Panc1 (cell line): ENCODE measurements around the gene BAIAP2L2.

ENCODE experiments used
- CTCF ChIP-seq: fragments of 450-650 bp; IDR thresholded peaks from 2 replicates; pipeline ENCODE4 v1.5.1; 2017; ENCODE audit warnings: mild to moderate bottlenecking
- POLR2AphosphoS5 ChIP-seq: IDR thresholded peaks from 2 replicates; pipeline ENCODE4 v1.6.1; 2012; ENCODE audit warnings: mild to moderate bottlenecking, low read depth, low read length, moderate library complexity
- SIN3A ChIP-seq: IDR thresholded peaks from 2 replicates; pipeline ENCODE4 v1.6.1; 2012; ENCODE audit warnings: low read depth, mild to moderate bottlenecking, low read length, moderate library complexity, borderline replicate concordance; ENCODE audit not compliant: insufficient read depth

- no peak for TF ChIP-seq CTCF
- no peak for TF ChIP-seq POLR2AphosphoS5
- no peak for TF ChIP-seq SIN3A
Measured at GRCh38 chr22:38046070-38046748, 64.3 kb downstream of the BAIAP2L2 start.
